Naive thymus-derived CD8-positive, alpha-beta T cell (primary cell): ENCODE measurements around the gene BIRC5. TPM values are rescaled to one million over a fixed set of nuclear protein-coding genes. Genes with fewer than 3 reads are reported as not detected.

Experiments used
- ATAC-seq, 2 donors: fragments of 150-1000 bp; cut with Tn5 transposase in 1 of 2; sonication (Bioruptor Pico), chemical (Tn5 transposase) in 1 of 2; 1 replicate in 1 of 2; 2 replicates in 1 of 2; pipeline ENCODE4 v1.10.0; 2021; ENCODE audit warnings: mild to moderate bottlenecking in 2 of 2, moderate library complexity in 2 of 2
- POLR2A ChIA-PET: fragments of 350-600 bp; sonication (Branson Sonifier 250); formaldehyde crosslinking; loops from one replicate; lab custom pipeline; 2021; ENCODE audit warnings: antibody characterized with exemption; lab: Charles Lee
- DNase-seq, 10 donors: peaks; one replicate each; pipeline versions ENCODE4 v3.0.0 to v3.0.0-alpha.2; 2020 to 2022
- H3K27ac Mint-ChIP-seq, 10 donors: one replicate each; pipeline ENCODE4 v1.8.0; 2020 to 2022; ENCODE audit warnings: mild to moderate bottlenecking in 10 of 10, mixed read lengths in 10 of 10, moderate library complexity in 4 of 10, inconsistent platforms in 1 of 10
- H3K27me3 Mint-ChIP-seq, 5 donors: one replicate each; pipeline ENCODE4 v1.8.0; 2021 to 2022; ENCODE audit warnings: mixed read lengths in 5 of 5
- H3K36me3 Mint-ChIP-seq, 3 donors: one replicate each; pipeline ENCODE4 v1.8.0; 2020 to 2022; ENCODE audit warnings: mixed read lengths in 3 of 3, mild to moderate bottlenecking in 2 of 3, inconsistent platforms in 1 of 3
- H3K4me1 Mint-ChIP-seq, 4 donors: one replicate each; pipeline ENCODE4 v1.8.0; 2021 to 2022; ENCODE audit warnings: mixed read lengths in 4 of 4
- H3K4me3 Mint-ChIP-seq, 10 donors: one replicate each; pipeline ENCODE4 v1.8.0; 2020 to 2022; ENCODE audit warnings: mild to moderate bottlenecking in 10 of 10, mixed read lengths in 10 of 10, moderate library complexity in 6 of 10, inconsistent platforms in 1 of 10
- H3K9me3 Mint-ChIP-seq, 9 donors: one replicate each; pipeline ENCODE4 v1.8.0; 2020 to 2022; ENCODE audit warnings: mixed read lengths in 9 of 9, mild to moderate bottlenecking in 3 of 9, inconsistent platforms in 1 of 9, moderate library complexity in 1 of 9
- polyA plus RNA-seq, 3 donors: library from polyadenylated mRNA; unstranded; fragments of 300-500 nt; fragmentation: Illumina TruSeq; gene quantifications; one replicate each; pipeline ENCODE4 v1.2.3, GENCODE V29; 2021
- total RNA-seq, 8 experiments: library from RNA in 2 of 8; stranded (reverse) in 2 of 8; gene quantifications; one replicate each; pipeline ENCODE4 v1.2.3 and lab custom pipeline; 2021 to 2026

The BIRC5 gene
- total and polyA plus RNA-seq, 5 experiments from 2014 or later = 0.30 TPM; not detected in 4

DNA sequence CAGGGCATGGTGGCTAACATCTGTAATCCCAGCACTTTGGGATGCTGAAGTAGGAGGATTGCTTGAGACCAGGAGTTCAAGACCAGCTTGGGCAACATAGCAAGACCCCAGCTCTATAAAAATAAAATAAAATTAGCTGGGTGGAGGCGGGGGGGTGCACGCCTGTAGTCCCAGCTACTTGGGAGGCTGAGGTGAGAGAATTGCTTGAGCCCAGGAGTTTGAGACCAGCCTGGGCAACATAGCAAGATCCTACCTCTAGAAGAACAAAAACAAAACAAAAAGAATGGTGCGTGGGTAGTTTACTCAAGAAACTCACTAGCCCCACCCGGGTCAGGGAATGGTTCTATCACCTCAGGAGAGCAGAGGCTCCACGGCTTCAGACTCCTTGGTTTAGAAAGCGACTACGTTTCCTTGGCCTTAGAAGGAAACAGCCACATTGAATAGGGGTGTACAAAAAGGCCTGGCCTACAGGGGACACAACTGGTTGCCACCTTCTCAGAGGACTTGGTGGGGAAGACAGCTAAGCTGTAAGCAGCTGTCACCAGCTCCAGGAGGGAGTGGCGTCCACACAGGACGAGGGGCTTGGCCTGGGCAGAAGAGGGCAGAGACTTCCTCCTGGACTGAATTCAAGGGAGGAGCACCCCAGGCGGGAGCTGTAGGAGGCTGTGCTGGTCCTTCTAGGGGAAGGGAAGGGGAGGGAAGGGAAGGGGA is 27.9 kb upstream of the BIRC5 start:
- DNase-seq = no peak
- no peaks in the 10 kb centered on the region for H3K36me3 Mint-ChIP-seq
- POLR2A ChIA-PET = interaction anchor here (0.5 to 1.2 kb wide), 5 partner anchors 13 to 740 kb away, joined by 3 to 4 read pairs (median 3); no protein-coding TSS in a partner anchor
- peaks cover 5 to 17% (median 10%) of the 10 kb centered on the region in 4 donors for H3K4me1 Mint-ChIP-seq
- peak in 1 of 2 donors; percentile 2 for ATAC-seq
- H3K9me3 Mint-ChIP-seq = no peaks in the 10 kb centered on the region
- peak overlapping the region; percentile 12 to 89 (median 71) for H3K4me3 Mint-ChIP-seq
- no peaks in the 10 kb centered on the region for H3K27me3 Mint-ChIP-seq
- peak overlapping the region in 4 of 10 donors; percentile 10 to 70 (median 53) for H3K27ac Mint-ChIP-seq

DNA sequence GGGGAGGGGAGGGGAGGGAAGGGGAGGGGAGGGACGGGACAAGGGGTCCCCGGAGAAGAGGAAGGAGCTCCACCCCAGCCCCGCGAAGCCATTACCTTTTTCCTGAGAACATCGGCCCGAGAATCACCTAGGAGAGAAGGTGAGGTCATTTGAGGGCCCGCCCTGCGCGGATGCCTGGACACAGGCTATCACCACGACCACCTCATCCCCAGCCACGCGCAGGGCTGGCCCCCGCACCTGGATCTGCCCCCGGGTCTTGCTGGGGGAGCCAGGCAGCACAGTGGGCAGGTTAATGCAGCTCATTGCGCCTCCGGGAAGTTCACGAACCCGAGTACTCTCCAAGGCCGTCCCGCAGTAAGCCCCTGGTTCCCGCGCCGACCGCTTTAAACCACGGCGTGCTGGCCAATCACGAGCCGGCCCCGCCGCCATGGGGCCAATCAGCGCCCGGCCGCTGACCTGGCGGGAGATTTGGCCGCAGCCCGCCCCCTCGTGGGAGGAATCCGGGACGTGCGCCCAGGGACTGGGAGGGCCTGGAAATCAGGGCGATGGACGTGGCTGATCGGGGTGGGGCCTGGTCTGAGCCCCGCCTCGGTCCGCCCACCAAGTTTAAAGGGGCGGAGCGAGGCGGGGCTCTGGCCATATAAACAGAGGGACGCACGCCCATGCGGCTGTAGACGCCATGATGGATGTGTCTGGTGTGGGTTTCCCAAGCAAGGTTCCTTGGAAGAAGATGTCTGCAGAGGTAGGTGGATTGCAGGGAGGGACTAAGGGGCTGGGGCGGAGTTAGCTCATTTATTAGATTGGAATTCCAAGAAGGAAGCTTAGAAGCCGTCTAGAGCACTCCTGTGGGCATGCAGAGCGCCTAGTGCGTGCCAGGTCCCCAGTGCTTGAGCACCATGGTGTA is 27.1 kb upstream of the BIRC5 start, which contains the start of the genes AFMID and TK1:
Gene AFMID (plus strand): TSS at position 671 of the 904 bp plus-strand sequence. CDS start 9 bp downstream, at position 680.
Gene TK1 (minus strand): TSS at position 361 of the 904 bp plus-strand sequence. CDS start 58 bp downstream, at position 303.
- Mint-ChIP-seq H3K27ac (peak within 1 kb of the TSS in 6 of 10 donors; percentile 10 to 70 (median 58)), H3K27me3 (no peaks in the 10 kb centered on the region), H3K9me3 (no peaks in the 10 kb centered on the region), H3K4me1 (peaks cover 5 to 17% (median 10%) of the 10 kb centered on the region in 4 donors), H3K4me3 (peak within 1 kb of the TSS; percentile 73 to 89 (median 85)), H3K36me3 (no peaks in the 10 kb centered on the region)
- DNase-seq (peak; percentile 52 to 77 (median 64)), ATAC-seq (peak; percentile 91 to 94)
- POLR2A ChIA-PET = interaction anchor here (0.5 to 1.2 kb wide), 5 partner anchors 14 to 741 kb away, joined by 3 to 4 read pairs (median 3); no protein-coding TSS in a partner anchor

DNA sequence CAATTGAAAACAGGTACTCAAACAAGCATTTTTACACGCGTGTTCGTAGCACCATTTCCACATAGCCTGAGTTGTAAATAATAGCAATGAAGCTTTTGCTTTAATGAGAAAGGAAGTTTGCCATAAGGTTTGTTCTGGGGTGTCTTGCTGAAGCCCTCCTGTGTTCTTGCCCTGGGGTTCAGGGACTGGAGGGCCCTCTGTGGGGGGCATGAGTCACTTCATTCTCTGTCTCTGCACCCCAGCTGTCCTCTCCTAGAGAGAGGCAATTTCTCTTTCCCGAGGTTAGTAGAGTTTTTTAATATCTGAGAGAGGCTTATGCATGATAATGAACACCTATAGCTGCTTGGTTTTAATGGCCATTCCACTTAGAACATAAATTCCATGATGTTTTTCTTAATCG is 17.3 kb upstream of the BIRC5 start:
- peaks cover 0 to 5% (median 0%) of the 10 kb centered on the region in 4 donors for H3K4me1 Mint-ChIP-seq
- H3K9me3 Mint-ChIP-seq = no peaks in the 10 kb centered on the region
- no peak overlapping the region for H3K4me3 Mint-ChIP-seq
- H3K36me3 Mint-ChIP-seq = no peaks in the 10 kb centered on the region
- H3K27me3 Mint-ChIP-seq = no peaks in the 10 kb centered on the region
- no peak for DNase-seq
- POLR2A ChIA-PET = interaction anchor here (0.6 kb wide), 1 partner anchor 15 kb away, joined by 5 read pairs; no protein-coding TSS in a partner anchor
- H3K27ac Mint-ChIP-seq = no peak overlapping the region
- no peak for ATAC-seq

DNA sequence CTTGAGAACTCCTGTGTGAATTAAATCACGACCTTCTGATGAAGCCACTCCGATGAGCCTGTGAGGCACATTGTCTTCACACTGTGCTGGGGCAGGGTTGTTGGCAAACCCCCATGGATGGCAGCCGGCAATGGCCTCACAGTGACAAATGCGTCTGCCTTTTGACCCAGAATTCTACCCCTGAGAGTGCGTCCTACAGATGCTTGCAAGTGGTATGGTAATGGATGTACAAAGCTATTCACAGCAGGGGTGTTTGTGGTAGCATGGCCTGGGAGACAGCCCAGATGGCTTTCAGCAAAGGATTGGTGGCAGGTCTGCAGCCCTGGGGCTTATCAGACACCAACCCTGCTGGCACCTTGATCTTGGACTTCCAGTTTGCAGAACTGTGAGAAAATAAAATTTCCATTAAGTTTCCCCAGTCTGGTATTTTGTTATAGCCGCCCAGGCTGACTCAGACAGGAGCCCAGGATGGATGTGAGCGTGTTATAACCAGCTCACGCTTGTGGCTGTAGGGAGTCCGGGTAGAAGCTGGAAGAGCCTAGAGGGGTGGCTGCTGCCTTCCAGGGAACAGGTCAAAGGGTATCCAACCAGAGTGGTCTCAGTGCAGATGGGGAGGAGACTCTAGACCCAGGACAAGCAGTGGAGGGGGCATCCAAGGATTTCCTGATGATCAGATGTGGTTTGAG is 16.8 kb upstream of the BIRC5 start:
- Mint-ChIP-seq H3K27ac (peak overlapping the region in 1 of 10 donors; percentile 75), H3K36me3 (no peaks in the 10 kb centered on the region), H3K4me3 (no peak overlapping the region), H3K4me1 (peaks cover 0 to 5% (median 0%) of the 10 kb centered on the region in 4 donors), H3K27me3 (no peaks in the 10 kb centered on the region), H3K9me3 (no peaks in the 10 kb centered on the region)
- no peak for DNase-seq
- POLR2A ChIA-PET = no interaction called here
- ATAC-seq = no peak

DNA sequence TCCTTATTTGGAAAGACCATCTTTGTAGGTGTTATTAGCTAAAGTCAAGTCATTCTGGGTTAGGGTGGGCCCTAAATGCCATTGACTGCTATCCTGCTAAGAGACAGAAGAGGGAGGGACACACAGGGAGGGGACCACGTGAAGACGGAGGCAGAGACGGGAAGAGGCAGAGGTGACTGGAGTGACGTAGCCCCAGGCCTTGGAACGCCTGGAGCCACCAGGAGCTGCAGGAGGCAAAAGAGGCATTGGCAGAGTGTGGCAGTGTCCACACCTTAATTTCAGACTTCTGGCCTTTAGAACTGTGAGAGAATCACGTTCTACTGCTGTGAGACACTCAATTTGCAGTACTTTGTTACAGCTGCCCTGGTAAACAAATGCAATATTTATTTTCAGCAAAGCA is 13.6 kb upstream of the BIRC5 start:
- no peak for ATAC-seq
- H3K36me3 Mint-ChIP-seq = no peaks in the 10 kb centered on the region
- DNase-seq = no peak
- POLR2A ChIA-PET = no interaction called here
- H3K9me3 Mint-ChIP-seq = no peaks in the 10 kb centered on the region
- no peak overlapping the region for H3K4me3 Mint-ChIP-seq
- H3K27ac Mint-ChIP-seq = no peak overlapping the region
- no peaks in the 10 kb centered on the region for H3K27me3 Mint-ChIP-seq
- H3K4me1 Mint-ChIP-seq = peaks cover 0 to 5% (median 0%) of the 10 kb centered on the region in 4 donors

DNA sequence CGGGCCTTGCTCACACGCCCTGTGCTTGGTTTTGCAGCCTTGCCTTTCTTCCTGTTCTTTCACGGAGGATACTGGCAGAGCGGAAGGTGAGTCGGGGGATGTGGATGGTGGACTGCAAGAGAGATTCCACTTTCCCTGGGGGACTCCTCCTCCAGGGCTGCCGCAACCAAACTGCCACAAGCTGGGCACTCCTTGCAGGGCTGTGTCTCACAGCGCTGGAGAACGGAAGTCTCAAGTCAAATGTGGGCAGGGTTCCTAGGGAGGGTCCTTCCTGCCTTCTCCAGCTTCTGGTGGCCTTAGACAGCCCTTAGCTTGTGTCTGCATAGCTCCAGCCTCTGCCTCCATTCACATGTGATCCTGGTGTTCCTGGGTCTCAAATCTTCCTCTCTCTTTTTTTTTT is 11.4 kb upstream of the BIRC5 start:
- peaks cover 0 to 5% (median 0%) of the 10 kb centered on the region in 4 donors for H3K4me1 Mint-ChIP-seq
- POLR2A ChIA-PET = interaction anchor here (0.6 to 0.7 kb wide), 3 partner anchors 11 to 239 kb away, joined by 4 to 6 read pairs (median 5); partner anchors contain the start of gene BIRC5

DNA sequence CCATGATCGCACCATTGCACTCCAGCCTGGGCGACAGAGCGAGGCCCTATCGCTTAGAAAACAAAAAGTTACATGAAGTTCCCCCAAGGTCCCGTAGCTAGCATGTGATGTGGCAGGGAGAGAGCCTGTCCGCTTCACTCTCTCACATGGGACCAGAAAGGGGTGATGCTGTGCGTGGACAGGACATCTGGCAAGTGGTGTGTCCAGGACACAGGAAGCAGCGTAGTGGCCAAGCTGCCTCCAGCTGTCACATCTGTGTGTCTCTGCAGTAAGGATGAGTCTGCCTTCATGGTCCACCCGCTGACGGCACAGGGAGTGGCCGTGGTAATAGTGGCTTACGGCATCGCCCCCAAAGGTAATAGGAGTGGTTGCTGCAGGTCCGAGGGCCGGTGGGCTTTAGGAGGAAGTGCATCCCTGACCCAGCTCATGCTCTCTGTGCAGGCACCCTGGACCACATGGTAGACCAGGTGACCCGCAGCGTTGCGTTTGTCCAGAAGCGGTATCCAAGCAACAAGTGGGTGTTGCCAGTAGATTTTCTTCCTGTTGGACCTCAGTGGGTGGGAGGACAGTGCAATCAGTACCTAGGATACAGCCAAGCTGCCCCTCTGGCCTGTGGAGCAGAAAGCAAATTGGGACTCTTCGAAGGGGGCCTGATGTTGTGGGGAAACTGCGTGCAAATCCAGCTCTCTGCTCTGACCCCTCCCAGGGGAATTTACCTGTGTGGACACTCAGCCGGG is 9.5 kb upstream of the BIRC5 start:
- POLR2A ChIA-PET = interaction anchor here (0.5 to 0.6 kb wide), 2 partner anchors 134 to 1487 kb away, joined by 3 to 7 read pairs; no protein-coding TSS in a partner anchor
- DNase-seq (no peak), ATAC-seq (no peak)

More for the DNA sequence above, 11.4 kb upstream of the BIRC5 start:
- Mint-ChIP-seq H3K27ac (no peak overlapping the region), H3K4me3 (no peak overlapping the region), H3K9me3 (no peaks in the 10 kb centered on the region), H3K27me3 (no peaks in the 10 kb centered on the region), H3K36me3 (no peaks in the 10 kb centered on the region)
- ATAC-seq (no peak), DNase-seq (no peak)

DNA sequence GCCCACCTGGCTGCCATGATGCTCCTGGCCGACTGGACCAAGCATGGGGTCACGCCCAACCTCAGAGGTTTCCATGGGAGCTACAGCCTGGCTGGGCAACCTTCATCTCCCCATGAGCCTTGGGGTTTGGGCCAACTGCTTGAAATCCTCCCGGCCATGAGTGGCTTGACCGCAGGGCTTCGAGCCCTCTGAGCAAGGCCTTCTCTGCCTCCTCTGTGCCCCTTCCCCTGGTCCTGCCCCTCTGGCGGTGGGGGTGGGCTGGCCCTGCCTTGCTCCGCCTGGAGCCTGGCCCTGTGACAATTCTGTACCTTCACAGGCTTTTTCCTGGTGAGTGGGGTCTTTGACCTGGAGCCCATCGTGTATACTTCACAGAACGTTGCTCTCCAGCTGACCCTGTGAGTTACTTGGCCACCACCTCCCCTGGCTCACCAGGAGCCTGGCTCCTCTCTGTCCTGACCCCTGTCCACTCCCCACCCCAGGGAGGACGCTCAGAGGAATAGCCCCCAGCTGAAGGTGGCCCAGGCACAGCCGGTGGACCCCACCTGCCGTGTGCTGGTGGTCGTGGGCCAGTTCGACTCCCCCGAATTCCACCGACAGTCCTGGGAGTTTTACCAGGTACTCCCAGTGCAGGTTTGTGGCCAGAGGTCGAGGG is 8.8 kb upstream of the BIRC5 start:
- ATAC-seq (no peak), DNase-seq (no peak)
- Mint-ChIP-seq H3K4me3 (no peak overlapping the region), H3K4me1 (no peaks in the 10 kb centered on the region), H3K27me3 (no peaks in the 10 kb centered on the region), H3K36me3 (no peaks in the 10 kb centered on the region), H3K27ac (no peak overlapping the region), H3K9me3 (no peaks in the 10 kb centered on the region)
- POLR2A ChIA-PET = no interaction called here

More for the DNA sequence above, 9.5 kb upstream of the BIRC5 start:
- Mint-ChIP-seq H3K4me1 (no peaks in the 10 kb centered on the region), H3K4me3 (no peak overlapping the region), H3K27me3 (no peaks in the 10 kb centered on the region), H3K36me3 (no peaks in the 10 kb centered on the region), H3K9me3 (no peaks in the 10 kb centered on the region), H3K27ac (peak overlapping the region in 1 of 10 donors; percentile 7)

DNA sequence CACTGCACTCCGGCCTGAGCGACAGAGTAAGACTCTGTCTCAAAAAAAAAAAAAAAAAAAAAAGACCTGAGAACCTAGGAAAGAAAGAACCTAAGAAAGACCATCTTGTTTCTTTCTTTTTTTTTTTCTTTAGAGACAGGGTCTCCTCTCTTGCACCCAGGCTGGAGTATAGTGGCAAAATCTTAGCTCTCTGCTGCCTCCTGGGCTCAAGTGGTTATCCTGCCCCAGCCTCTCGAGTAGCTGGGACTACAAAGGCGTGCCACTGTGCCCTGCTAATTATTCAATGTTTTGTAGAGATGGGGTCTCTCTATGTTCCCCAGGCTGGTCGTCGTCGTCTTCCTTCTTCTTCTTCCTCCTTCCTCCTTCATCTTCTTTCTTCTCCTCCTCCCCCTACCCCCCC is 7.8 kb upstream of the BIRC5 start:
- Mint-ChIP-seq H3K4me3 (no peak overlapping the region), H3K9me3 (no peaks in the 10 kb centered on the region), H3K36me3 (no peaks in the 10 kb centered on the region), H3K4me1 (no peaks in the 10 kb centered on the region), H3K27me3 (no peaks in the 10 kb centered on the region), H3K27ac (no peak overlapping the region)
- DNase-seq (no peak), ATAC-seq (no peak)
- POLR2A ChIA-PET = interaction anchor here (0.7 kb wide), 1 partner anchor 18 kb away, joined by 6 read pairs; no protein-coding TSS in a partner anchor

DNA sequence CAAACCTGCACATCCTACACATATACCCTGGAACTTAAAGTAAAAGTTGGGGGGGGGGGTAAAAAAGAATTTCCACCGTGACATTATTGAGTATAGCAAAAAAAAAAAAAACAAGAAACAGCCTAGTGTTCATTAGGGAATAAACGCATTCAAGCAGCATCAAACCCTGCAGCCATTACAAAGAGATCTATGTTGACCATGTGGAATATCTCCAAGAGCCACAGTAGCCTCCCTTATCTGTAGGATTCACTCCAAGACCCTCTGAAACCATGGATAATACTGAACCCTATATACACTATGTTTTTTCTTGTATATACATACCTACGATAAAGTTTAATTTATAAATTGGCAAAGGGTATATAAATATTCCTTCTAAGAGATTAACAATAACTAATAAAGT is 5.6 kb upstream of the BIRC5 start:
- Mint-ChIP-seq H3K36me3 (no peaks in the 10 kb centered on the region), H3K27ac (no peak overlapping the region), H3K4me3 (no peak overlapping the region), H3K27me3 (no peaks in the 10 kb centered on the region), H3K4me1 (peaks cover 0 to 1% (median 0%) of the 10 kb centered on the region in 4 donors), H3K9me3 (no peaks in the 10 kb centered on the region)
- DNase-seq (no peak), ATAC-seq (no peak)
- POLR2A ChIA-PET = no interaction called here

DNA sequence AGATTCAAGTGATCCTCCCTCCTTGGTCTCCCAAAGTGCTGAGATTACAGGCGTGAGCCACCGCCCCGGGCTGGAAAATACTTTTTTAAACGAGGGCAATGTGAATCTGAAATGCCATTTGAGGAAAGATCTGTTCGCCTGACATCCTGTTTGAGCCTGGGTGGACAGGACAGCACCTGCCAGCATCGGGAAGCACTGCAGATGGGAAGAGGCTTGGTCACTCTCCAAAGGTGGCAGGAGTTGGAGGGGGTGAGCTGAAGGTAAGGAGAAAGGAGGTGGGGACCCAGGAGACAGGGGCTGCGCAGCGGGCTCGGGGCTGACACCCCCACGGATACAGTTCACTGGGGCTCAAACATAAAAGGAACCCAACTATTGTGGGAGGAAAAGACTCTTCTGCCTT is 3.9 kb upstream of the BIRC5 start:
- DNase-seq (no peak), ATAC-seq (no peak)
- POLR2A ChIA-PET = no interaction called here
- no peak overlapping the region for H3K27ac Mint-ChIP-seq
- H3K9me3 Mint-ChIP-seq = no peaks in the 10 kb centered on the region
- H3K36me3 Mint-ChIP-seq = no peaks in the 10 kb centered on the region
- H3K4me3 Mint-ChIP-seq = no peak overlapping the region
- peaks cover 4 to 11% (median 10%) of the 10 kb centered on the region in 4 donors for H3K4me1 Mint-ChIP-seq
- H3K27me3 Mint-ChIP-seq = no peaks in the 10 kb centered on the region
